HG03095 (cell line): ENCODE measurements around the gene FOXN3.

Experiments
- ATAC-seq: cut with Tn5 transposase; IDR thresholded peaks from one replicate; pipeline ENCODE4 v1.9.1; 2021; ENCODE audit warnings: moderate library complexity; ENCODE audit not compliant: unreplicated experiment

FOXN3 gene

DNA sequence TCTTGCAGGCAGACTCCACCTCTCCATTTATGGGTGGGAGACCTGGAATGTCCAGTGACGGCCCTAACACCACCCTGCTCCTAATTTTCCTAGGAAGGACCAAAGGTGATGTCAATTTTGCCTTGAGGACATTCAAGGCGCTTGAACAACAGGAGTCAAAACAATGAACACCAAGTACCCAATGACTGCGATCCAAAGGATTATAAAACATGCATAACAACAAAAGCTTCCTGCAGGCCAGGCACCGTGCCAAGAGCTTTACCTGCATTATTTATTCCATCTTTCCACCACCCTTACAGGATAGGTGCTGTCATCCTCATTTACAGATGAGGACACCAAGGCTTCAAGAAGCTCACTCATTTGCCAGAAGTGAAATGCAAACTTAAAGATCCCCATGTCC lies 15.2 kb upstream of the FOXN3 start:
- ATAC-seq = no peak

DNA sequence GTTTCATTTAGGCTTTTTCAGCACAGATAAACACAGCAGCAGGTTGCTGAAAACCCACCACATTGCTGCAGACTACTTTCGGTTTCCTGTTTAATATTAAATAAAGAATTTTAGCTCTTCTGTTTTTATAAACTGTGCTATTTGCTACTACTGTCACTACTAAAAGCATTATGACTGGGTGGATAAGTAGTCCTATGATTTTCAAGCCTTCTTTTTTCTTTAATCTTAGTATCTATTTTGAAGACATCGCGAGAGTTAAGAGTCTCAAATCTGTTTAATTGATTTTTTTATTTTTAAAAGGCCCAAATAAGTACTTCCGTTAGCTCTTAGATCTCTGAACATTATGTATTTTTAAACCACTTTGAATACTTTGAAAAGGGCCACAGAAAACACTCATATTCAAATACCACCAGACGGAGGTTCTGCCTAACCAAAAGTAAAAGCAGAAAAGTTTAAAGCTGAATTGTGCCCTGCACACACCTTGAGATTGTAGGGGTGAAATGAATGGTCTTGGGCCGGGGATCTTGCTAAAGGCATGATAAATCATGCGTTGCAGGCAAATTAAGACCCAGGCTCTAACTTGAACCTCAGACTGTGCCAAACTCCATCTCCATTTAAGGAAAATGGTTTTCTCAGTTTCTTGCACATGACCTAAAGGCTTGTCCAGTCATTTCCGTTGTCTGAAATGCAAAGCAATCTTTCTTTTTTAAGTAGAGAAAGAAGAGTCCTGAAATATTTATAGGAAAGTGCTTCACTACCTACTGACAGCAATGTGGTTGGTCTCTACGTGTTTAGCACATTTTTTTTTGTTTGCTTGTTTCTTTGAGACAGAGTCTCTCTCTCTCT lies 13.6 kb upstream of the FOXN3 start:
- ATAC-seq = peak; percentile 79

DNA sequence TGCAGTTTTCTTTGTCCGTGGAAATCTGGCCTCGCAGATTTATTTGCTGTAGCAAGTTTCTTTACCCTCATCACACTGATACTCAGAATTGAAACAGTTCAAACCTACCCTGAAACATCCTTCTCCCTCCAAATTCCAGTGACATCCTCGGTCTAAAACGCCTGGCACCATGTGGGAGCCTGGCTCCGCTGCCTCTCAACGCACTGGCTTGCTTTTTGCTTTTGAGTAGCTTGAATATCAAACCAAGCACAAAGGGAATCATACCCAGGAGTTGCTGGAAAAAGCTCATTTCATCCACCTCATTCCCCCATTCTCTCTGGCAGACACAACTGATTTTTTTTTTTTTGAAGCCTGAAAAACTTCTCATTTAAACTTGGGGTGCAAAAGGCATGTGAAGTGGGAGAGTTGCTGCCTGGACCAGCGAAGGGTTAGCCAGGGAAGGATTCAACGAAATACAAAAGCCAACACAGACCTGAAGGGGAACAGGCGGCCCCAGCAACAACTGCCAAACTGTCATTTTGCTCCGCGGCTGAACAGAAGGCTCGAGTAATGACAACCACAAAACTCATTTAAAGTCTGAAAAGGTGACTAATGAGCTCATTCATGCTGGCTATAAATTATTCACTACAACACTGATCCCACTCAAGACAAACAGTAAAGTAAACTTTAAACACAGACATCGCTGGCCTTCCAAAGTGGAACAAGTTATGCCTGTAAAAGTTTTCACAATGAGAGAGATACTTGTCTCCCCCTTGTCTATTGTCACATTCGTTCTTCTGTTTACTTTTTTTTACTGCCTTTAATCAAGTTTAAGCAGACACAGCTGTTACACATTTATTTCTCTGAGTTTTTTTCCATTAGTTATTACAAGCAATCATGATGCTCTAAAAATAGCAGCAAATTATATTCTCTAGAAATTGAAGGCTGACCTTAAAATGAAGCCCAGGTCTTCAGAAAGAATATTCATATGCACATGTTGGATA lies 12.5 kb upstream of the FOXN3 start:
- ATAC-seq = no peak

DNA sequence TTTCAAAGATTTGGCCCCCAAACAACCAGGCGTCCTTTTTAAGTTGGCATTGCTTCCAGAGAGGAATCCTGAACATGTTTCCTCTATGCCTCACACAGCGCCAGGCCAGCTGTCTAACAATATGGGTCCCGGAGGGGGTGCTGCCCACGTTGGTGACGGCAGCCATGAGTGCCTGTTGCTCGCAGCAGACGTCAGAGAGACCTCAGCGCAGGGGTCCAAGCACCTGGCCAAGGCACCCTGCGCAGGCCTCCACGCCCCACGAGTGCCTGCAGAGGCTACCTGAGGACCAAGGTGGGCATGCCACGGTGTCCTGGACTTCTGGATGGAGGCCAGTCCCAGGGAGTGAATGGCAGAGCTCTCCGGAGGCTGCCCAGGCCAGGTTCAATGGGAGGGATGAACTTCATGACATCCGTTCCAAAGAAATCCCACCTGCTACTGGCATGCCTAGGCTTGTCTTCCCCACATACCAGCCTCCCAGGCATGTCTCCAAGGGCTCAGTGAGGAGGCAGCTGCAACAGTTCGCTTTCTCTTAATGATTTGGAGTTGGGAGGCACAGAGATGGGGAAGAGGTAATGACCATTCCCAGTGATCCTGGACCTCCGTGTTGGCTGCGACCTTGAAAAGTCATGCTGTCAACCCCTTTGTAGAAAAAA lies 11.6 kb upstream of the FOXN3 start:
- ATAC-seq = no peak

DNA sequence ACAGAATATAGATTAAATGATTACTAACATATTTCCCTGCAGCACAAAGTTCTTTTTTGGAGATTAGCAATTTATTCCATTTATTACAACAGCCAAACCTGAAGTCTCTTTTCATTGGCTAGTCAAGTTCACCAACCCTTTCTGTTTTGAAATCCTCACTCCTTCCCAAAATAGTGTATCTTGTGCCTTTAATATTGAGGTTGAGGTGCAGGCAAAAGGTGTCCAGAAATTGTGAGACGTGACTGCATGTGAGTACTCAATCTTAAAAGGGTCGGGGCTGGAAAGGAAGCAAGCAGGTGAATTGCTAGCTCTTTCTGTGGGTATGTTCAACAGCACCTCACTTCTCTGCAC lies 11.1 kb upstream of the FOXN3 start:
- no peak for ATAC-seq

DNA sequence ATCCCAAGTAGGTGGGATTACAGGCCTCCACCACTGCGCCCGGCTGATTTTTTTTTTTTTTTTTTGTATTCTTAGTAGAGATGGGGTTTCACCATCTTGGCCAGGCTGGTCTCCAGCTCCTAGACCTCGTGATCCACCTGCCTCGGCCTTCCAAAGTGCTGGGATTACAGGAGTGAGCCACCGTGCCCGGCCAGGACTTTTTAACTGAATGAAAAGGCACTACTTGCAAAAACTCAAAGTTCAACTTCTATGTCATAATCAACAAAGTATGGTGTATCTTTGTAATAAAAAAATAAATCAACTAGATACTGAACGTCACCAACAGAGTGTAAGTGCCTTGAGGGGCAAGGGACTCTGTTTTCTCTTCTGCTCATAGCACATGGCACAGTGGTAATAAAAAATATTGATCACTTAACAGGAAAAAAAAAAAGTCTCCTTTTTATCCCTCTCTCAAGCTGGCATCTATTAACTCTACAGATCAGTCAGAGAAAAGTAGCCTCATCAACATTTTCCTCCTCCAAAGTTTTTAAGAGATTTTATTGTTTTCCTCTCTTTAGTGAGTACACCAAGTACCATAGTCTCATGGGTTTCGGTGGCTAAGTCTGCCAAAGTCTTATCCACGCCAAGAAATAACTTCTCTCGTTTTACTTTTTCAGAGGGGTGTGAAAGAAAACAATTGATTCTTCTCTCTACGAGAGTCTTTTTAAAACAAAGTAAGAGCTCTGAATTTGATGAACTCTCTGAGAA lies 10.6 kb upstream of the FOXN3 start:
- no peak for ATAC-seq

DNA sequence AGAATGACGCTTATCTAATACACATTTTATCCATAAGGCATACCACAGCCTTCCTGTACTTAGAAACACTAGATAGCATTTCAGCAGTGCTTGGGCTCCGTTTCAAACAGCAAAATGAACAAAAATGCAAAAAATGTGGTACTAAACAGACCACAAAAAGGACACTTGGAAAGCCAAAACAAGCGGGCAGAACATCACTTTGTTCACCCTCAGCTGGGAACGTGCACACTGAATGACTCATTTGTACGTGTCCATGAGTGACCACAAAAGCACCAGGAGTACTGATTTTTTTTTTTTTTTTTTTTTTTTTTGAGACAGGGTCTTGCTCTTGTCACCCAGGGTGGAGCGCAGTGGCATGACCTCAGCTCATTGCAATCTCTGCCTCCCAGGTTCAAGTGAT lies 8.9 kb upstream of the FOXN3 start:
- peak; percentile 29 for ATAC-seq

DNA sequence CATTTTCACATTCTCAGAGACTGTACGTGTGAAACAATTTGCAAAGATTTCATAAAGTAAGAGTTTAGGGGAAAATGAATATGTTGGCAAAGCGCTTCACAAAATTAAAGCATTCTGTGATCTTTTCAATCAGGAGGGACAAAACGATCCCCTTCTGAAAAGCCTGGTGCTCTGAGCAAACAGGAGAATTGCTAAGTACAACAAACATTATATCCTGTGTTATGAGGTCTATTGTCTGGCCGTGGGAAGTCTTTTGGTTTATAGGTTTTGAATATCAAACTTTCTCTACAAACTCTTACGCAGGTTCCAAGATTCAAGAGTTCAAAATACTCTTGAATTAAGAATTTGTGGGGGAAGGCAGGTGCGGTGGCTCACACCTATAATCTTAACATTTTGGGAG lies 7.2 kb upstream of the FOXN3 start:
- no peak for ATAC-seq

DNA sequence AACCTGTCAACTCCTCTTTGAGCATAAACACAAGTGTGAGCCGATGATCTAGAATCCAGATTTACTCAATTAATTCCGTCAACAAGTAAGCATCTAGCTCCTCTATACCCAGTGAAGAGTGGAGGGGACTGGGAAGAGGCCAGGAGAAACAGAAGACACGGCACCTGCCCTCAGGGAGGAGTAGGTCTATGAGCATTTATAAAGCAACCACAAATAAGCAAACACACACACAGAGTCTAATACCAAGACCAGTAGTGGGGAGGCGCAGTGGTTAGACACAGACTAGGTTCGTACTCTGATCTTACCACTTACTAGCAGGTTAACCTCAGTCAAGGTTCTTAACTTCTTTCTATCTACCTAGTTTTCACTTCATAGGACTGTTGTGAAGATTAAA lies 5.9 kb upstream of the FOXN3 start:
- ATAC-seq = no peak

DNA sequence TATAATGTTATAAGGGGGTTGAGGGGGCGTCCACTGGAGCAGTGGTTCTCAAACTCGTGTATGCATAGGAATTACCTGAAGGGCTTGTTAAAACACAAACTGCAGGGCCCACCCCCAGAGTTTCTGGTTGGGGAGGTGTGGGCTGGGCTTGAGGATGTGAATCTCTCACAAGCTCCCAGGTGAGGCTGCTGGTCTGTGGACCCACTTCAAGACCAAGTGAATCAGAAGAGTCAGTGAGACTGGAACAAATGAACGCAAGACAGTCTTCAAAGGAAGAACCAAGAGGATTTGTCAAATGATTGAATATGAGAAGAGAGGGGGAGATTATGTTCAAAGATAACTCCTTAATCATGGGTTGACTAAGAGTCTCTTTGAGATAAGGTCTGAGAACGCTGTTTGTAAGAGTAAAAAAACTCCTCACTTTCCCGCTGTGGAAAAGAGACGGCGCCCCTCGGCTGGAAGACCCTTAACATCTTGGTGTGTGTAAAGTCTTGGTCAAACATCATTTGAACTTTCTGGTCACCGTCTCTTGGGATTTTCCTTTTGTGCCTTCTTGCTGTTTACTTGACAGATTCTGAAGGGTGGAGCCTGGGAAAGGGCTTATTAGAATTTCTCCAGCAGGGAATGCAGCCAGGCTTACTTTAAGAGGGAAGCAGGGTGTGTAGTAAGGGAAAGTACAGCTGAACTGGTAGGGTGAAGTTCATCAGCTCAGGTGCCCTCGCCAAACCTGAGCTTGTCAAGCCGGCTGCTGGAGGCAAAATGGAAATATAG lies 5.3 kb upstream of the FOXN3 start:
- ATAC-seq = no peak

DNA sequence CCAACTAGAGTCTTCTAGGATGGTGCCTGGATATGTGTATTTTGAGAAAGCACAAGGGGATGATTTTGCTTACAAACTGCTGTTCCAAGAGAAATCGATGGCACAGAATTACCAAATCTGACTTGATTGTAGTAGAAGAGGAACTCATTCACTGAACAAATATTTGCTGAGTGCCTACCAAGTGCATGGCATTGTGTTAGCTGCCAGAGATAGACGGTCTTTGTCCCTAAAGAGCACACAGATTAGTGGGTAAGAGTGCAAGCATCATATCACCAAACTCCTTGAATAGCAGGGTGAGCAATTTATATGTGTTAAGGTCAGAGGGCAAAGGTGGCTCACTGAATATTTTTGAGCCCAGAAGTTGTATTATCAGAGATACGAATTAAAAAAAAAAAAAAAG lies 3.5 kb upstream of the FOXN3 start:
- ATAC-seq = no peak

DNA sequence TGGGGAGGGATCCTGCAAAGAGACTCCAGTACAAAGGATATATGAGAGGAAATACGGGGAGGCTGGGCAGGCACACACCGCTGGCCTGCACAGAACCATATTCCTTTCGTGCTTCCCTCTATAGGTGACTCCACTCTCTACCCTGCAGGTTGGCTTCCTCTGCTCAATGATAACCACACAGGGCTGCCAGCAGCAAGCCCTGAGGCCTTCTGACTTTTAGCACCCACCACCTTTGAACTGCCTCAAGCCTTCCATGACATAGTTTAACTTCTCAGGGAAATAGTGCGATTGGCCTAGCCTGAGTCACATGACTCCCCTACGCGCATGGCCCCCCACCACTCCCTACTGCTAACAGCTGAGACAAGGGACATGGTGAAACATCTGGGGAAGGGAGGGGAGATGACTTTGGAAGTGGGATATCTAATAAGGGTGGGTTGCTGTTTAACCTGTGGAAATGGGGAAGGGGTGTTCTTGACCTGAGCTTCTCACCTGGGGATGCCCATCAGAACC lies 3.0 kb upstream of the FOXN3 start:
- ATAC-seq = no peak

DNA sequence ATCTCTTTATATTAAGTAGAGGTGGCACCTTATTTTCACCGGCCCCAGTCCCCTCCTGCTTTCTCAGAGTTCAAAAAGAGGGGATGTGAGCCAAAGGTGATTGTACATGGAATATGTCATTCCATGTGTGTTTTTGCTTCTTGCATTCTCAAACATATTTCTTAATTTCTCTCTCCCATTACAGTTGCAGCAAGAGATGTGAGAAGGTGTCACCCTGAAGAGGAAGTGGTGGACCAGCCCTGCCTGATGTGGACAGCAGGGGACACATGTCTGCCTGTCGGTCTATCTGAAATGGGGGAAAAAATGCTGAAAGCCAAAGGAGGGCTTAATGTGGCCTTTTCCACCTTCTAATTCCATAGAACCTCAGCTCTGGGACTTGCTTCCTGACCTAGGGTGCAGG lies 1.9 kb upstream of the FOXN3 start:
- no peak for ATAC-seq

DNA sequence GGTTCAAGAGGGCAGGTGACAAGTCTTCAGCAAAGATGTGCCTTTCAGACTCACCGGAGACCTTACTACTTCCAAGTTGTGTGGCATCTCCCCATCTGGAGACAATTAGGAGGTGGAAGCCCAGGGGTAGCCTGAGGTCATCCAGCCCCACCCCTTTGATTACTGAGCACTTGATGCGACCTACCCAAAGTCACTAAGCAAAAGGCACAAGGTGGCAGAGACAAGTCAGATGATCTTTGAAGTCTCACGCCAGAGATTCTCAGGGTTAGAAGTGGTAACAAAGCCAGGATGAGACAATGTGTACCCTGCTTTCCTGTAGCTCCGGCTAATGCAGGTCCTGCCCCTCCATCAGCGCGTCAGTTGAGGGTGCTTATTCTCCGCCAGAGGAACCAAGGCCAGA lies 1.4 kb upstream of the FOXN3 start:
- no peak for ATAC-seq

DNA sequence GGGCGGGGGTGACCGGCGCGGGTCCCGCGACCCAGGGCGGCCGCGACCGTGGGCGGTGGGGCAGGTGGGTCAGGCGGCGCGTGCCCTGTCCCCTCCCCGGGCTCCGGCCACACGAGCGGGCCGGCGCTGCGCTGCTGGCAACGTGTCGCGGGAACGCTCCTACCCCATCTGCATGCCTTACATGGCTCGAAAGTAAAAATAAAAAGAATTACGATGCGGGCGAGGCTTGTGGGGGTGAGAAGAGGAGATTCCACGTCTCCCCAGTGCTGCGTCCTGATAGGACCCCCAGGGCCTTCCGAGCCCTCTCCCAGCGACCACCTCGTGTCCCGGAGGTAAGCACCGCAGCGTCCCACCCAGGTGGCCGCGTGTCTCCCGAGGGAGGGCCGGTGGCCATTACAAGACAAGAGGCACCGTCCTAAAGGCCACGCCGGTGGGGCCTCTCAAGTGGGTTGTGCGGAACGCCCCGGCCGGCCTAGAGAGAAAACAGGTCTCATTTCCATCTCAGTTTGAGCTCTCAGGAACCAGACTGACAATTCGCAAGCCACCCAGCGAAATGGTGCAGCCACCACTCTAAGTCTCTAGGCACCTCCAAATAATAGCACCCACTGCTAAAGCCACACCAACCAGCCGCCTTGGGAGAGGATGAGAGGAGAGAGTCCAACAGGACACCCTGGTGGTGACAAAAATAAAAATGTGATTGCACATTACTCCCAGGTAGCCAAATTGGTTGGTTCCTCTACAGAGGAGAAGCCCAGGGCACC lies 612 bp upstream of the FOXN3 start:
- peak; percentile 48 for ATAC-seq

DNA sequence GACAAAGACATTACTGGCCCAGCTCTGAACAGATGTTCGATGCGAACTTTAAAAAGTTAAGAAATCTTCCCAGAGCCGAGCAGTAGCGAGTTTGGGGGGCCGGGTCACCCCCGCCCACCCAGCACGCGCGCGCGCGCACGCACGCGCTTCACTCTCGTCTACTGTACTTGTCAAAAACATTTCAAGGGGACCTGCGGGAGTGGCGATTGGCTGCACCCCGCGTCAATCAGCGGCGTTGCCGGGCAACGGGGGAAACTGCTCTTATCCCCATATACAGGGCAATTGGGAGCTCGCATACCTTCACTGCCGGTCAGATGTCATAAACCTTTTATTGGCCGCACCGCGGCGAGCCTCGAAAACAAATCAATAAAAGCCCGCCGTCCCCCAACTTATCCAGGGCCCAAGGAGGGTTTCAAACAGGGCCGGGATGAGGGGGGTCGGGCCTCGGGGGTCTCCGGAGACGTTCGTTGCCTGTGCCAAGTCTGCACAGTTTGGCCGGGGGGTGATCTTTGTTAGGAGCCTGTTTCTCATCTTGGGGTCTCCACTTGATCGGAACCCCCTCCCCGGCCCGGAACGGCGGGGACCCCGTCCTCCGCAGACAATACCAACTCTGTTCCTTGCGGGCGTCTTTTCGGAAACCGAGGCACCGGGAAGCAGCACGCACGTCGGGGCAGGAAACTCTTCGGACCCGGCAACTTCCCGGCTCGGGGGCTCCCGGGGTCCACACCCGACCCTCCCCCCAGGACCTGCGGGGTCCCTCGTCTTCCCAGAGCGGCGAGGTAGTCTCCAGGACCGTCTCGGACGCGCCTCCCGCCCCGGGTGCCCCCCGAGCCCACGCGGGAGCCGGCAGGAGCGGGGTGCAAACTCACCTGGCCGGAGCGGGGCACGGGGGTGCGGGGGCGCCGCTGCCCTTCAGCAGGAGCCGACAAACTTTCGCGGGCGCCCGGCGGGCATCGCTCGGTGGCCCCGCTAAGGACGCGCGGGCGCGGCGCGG lies 734 bp downstream of the FOXN3 start:
- peak; percentile 77 for ATAC-seq

DNA sequence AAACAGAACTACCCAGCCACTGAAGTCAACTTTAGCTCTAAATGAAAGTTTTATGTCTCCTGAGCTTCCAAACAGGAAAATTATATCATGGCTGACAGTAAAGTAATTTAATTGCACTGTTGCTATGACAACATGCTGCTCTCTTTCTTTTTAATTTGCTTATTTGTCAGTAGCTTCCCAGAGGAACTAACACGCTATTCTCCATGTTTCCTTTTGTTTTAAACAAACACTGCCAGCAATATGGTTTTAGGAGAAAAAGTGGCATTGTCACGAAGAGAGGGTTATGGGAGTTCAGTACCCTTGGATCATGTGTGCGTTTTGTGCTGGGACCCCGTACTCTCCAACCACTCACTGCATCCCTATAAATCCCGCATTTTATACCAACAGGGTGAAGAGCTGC lies 1.9 kb downstream of the FOXN3 start:
- no peak for ATAC-seq

DNA sequence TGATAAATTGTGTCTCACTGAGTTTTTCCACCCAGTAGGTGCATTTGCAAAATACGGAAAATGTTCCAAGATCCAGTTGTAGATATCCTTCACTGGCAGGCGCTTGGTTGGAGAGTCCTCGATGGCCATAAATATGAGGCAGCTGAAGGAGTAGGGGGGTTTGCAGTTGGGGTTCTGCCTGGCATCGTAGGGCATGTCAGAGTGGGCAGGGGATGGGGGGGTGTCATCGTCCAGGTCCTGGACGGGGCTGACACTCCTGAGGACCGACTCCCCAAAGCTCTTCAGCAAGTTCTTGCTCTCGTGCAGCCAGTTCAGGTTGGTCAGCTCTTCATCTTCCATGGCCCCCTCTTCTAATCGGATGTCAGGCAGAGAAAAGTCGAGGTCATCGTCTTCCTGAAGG lies 5.1 kb downstream of the FOXN3 start:
- ATAC-seq = no peak
